ENCODE data around the gene TAS1R1.

The TAS1R1 gene

DNA sequence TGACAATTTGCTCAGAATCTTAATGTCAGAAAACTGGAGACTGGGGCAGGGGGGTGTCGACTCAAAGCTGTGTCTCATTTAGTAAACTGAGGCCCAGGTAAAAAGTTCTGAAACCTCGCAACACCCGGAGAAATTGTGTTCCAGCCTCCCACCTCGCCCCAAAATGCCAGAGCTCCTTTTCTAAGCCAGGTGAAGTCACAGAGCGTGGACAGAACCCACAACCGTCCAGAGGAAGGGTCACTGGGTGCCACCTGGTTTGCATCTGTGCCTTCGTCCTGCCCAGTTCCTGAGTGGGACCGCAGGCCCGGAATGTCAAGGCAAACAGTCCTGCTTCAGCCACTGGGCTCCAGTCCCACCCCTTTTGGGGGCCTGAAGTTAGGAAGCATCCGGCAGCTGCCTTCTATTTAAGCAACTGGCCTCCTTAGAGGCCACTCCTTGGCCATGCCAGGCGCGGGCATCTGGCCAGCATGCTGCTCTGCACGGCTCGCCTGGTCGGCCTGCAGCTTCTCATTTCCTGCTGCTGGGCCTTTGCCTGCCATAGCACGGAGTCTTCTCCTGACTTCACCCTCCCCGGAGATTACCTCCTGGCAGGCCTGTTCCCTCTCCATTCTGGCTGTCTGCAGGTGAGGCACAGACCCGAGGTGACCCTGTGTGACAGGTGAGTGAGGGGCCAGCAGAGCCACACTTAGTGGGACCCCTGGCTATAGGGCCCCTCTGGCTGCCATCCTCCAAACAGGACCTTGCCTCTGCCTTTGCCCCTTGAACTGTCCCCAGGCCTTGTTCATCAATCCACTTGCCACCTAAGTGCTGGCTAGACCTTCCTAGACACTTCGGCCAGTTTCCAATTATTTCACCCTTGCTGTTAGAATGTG lies at the start of gene TAS1R1:
TSS of gene TAS1R1 (plus strand) at position 401 of the 872 bp plus-strand sequence. CDS start at position 468, 67 bp downstream.
- Histone ChIP-seq H3K9me3 (ENCODE audit: insufficient read depth, low read length) (no peaks in the 10 kb centered on the region), H3K27me3 (ENCODE audit: insufficient read depth, insufficient read length) (no peaks in the 10 kb centered on the region), H3K4me1 (ENCODE audit: insufficient read depth, insufficient read length) (no peaks in the 10 kb centered on the region), H3K36me3 (ENCODE audit: insufficient read depth, insufficient read length, low read length) (peaks cover 12% of the 10 kb centered on the region), H3K9ac (ENCODE audit: insufficient read length, low read depth) (peak within 1 kb of the TSS; percentile 90), H3K4me3 (ENCODE audit: insufficient read length, low read depth) (peak within 1 kb of the TSS; percentile 93)
- no peak for DNase-seq (ENCODE audit: low read depth, low spot score)
- TF ChIP-seq YY1 (IDR thresholded peaks at IDR 0.05; ENCODE audit: insufficient read depth, insufficient read length) (no peak), SUZ12 (IDR thresholded peaks at IDR 0.05; ENCODE audit: extremely low read depth, insufficient read depth, insufficient read length) (no peak), ZNF274 (IDR thresholded peaks at IDR 0.05; ENCODE audit: low read depth, low read length) (no peak)

DNA sequence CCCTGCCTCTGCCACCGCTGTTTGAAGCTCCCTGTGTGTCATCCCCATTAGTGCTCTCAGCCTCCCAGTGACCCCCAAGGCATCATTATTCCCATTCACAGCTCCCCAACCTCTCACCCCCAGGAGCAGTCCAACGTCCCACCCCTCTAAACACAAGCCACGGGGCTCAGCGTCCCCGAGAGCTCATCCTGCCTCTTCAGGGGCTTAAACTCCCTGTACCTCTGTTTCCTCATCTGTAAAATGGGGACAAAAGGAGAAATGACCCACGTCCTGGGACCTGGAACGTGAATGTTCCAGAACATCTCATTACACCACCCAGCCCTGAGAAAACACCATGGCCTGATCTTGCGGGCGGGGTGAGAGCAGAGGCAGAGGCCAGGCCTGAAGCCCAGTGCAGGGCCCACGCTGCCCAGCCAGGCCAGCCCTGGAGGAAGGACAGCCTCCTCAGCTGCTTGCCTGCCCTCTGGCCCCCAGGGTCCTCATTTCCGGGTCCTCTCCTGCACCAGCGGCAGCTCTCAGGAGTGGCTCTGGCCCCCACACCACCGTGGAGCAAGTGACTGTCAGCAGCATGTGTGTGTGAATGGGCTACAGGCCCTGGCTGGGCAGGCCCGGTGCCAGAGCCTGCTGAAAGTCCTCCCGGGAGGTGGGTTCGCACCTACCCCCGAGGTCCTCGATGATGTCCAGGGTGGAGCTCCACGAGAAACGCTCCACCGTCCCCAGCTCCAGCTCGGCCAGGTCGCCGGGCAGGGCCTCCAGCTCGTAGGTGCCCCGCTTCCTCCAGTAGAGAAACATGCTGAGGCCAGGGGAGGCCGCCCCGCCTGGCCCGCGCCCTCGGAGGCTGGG lies 49.5 kb upstream of the TAS1R1 start:
- no peak overlapping the region for H3K4me3 ChIP-seq (ENCODE audit: insufficient read length, low read depth)
- H3K27me3 ChIP-seq (ENCODE audit: insufficient read depth, insufficient read length), result no peaks in the 10 kb centered on the region
- DNase-seq (ENCODE audit: low read depth, low spot score), result no peak
- H3K36me3 ChIP-seq (ENCODE audit: insufficient read depth, insufficient read length, low read length), result no peaks in the 10 kb centered on the region
- TF ChIP-seq ZNF274 (IDR thresholded peaks at IDR 0.05; ENCODE audit: low read depth, low read length) (no peak), SUZ12 (IDR thresholded peaks at IDR 0.05; ENCODE audit: extremely low read depth, insufficient read depth, insufficient read length) (no peak)
- H3K9ac ChIP-seq (ENCODE audit: insufficient read length, low read depth), result peak overlapping the region; percentile 21
- peaks cover under 1% of the 10 kb centered on the region for H3K4me1 ChIP-seq (ENCODE audit: insufficient read depth, insufficient read length)
- no peaks in the 10 kb centered on the region for H3K9me3 ChIP-seq (ENCODE audit: insufficient read depth, low read length)

DNA sequence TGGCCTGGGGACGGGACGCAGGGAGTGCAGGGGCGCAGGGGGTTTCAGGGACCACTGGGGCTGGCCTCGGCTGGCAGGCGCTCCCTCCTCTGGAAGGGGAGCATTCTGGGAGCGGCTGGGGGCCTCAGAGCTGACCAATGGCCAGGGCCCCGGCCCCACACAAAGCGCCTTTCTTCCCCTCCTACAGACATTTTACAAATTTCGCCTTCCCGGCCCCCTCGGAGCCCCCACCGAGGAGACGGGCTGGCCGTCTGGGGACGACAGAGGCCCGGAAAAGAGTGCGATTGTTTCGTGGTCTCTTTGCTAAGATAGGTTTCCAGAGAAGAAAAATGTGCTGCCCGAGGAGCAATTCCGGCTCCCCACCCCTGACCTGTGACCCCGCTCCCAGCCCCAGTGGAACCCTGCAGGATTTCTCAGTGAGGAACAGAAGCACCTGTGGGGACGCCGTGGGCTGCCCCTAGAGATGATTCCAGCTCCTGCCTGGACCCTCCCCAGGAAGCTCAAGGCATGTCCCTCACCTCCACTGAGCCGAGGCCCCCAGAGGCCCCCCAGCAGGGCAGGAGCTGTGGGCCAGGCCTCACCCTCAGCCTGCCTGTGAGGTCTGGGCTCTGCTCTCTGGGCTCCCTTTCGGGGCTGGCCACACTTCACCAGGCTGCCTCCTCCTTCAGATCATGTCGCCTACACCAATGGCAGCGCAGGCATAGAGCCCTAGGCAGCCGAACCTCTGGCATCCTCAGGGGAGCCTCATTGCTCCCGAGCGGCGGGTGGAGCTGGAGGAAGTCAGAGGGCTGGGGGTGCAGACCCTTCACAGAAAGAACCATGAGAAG lies 48.7 kb upstream of the TAS1R1 start:
- no peaks in the 10 kb centered on the region for H3K27me3 ChIP-seq (ENCODE audit: insufficient read depth, insufficient read length)
- H3K9ac ChIP-seq (ENCODE audit: insufficient read length, low read depth), result no peak overlapping the region
- DNase-seq (ENCODE audit: low read depth, low spot score), result no peak
- no peaks in the 10 kb centered on the region for H3K4me1 ChIP-seq (ENCODE audit: insufficient read depth, insufficient read length)
- H3K4me3 ChIP-seq (ENCODE audit: insufficient read length, low read depth), result no peak overlapping the region
- TF ChIP-seq YY1 (IDR thresholded peaks at IDR 0.05; ENCODE audit: insufficient read depth, insufficient read length) (no peak), ZNF274 (IDR thresholded peaks at IDR 0.05; ENCODE audit: low read depth, low read length) (no peak), SUZ12 (IDR thresholded peaks at IDR 0.05; ENCODE audit: extremely low read depth, insufficient read depth, insufficient read length) (no peak)
- no peaks in the 10 kb centered on the region for H3K36me3 ChIP-seq (ENCODE audit: insufficient read depth, insufficient read length, low read length)
- no peaks in the 10 kb centered on the region for H3K9me3 ChIP-seq (ENCODE audit: insufficient read depth, low read length)

- no peaks in the 10 kb centered on the region for H3K4me1 ChIP-seq (ENCODE audit: insufficient read depth, insufficient read length)
- no peaks in the 10 kb centered on the region for H3K27me3 ChIP-seq (ENCODE audit: insufficient read depth, insufficient read length)
- H3K9ac ChIP-seq (ENCODE audit: insufficient read length, low read depth), result no peak overlapping the region
- H3K9me3 ChIP-seq (ENCODE audit: insufficient read depth, low read length), result no peaks in the 10 kb centered on the region
- no peak for DNase-seq (ENCODE audit: low read depth, low spot score)
- H3K36me3 ChIP-seq (ENCODE audit: insufficient read depth, insufficient read length, low read length), result no peaks in the 10 kb centered on the region
- H3K4me3 ChIP-seq (ENCODE audit: insufficient read length, low read depth), result no peak overlapping the region
- TF ChIP-seq SUZ12 (IDR thresholded peaks at IDR 0.05; ENCODE audit: extremely low read depth, insufficient read depth, insufficient read length) (no peak), YY1 (IDR thresholded peaks at IDR 0.05; ENCODE audit: insufficient read depth, insufficient read length) (no peak), ZNF274 (IDR thresholded peaks at IDR 0.05; ENCODE audit: low read depth, low read length) (no peak)
These were observed 48.1 kb upstream of the TAS1R1 start for GRCh38 chr1:6507037-6507428.

DNA sequence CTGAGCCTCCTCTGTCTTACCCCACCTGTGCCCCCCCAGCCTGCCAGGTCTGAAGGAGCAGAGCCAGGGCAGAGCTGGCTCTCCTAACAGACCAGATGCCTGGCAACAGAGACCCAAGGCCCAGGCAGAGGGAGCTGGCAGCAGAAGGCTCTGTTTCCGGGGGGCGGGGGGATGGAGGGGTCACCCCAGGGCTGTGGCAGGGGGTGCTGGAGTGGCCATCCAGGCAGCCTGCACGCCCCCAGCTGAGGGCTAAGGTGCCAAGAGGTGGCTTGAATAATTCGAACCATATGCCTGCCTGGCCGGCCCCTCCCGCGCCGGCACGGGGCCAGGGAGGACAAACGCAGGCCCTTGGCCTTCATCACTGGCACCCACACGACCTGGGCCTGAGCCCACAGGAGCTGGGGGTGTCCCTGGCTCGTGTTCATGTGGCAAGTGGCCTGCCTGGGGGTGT lies 47.6 kb upstream of the TAS1R1 start:
- DNase-seq (ENCODE audit: low read depth, low spot score), result no peak
- Histone ChIP-seq H3K4me3 (ENCODE audit: insufficient read length, low read depth) (no peak overlapping the region), H3K9me3 (ENCODE audit: insufficient read depth, low read length) (no peaks in the 10 kb centered on the region), H3K36me3 (ENCODE audit: insufficient read depth, insufficient read length, low read length) (no peaks in the 10 kb centered on the region), H3K9ac (ENCODE audit: insufficient read length, low read depth) (no peak overlapping the region), H3K27me3 (ENCODE audit: insufficient read depth, insufficient read length) (no peaks in the 10 kb centered on the region), H3K4me1 (ENCODE audit: insufficient read depth, insufficient read length) (peaks cover 2% of the 10 kb centered on the region)
- TF ChIP-seq SUZ12 (IDR thresholded peaks at IDR 0.05; ENCODE audit: extremely low read depth, insufficient read depth, insufficient read length), result no peak
- no peak for TF ChIP-seq ZNF274 (IDR thresholded peaks at IDR 0.05; ENCODE audit: low read depth, low read length)
- TF ChIP-seq YY1 (IDR thresholded peaks at IDR 0.05; ENCODE audit: insufficient read depth, insufficient read length), result no peak

- H3K36me3 ChIP-seq (ENCODE audit: insufficient read depth, insufficient read length, low read length), result no peaks in the 10 kb centered on the region
These were observed 46.8 kb upstream of the TAS1R1 start for GRCh38 chr1:6508154-6508815.

More at GRCh38 chr1:6508154-6508815, 46.8 kb upstream of the TAS1R1 start:
- Histone ChIP-seq H3K4me1 (ENCODE audit: insufficient read depth, insufficient read length) (peaks cover 2% of the 10 kb centered on the region), H3K9me3 (ENCODE audit: insufficient read depth, low read length) (no peaks in the 10 kb centered on the region), H3K27me3 (ENCODE audit: insufficient read depth, insufficient read length) (no peaks in the 10 kb centered on the region), H3K9ac (ENCODE audit: insufficient read length, low read depth) (no peak overlapping the region), H3K4me3 (ENCODE audit: insufficient read length, low read depth) (no peak overlapping the region)
- no peak for DNase-seq (ENCODE audit: low read depth, low spot score)
- TF ChIP-seq ZNF274 (IDR thresholded peaks at IDR 0.05; ENCODE audit: low read depth, low read length), result no peak
- no peak for TF ChIP-seq YY1 (IDR thresholded peaks at IDR 0.05; ENCODE audit: insufficient read depth, insufficient read length)
- no peak for TF ChIP-seq SUZ12 (IDR thresholded peaks at IDR 0.05; ENCODE audit: extremely low read depth, insufficient read depth, insufficient read length)
